Hematopoietic multipotent progenitor cell treated with erythropoietin and hydrocortisone succinate and interleukin-3 and kit ligand, for 6 days (in vitro differentiated cells): ENCODE measurements around the gene SMIM10L2A.
"Not testable (repeated sequence)": the region's sequence is repeated elsewhere in the genome, so short reads cannot be mapped to it uniquely, and the experiment has no call there.

Experiments used
- DNase-seq: peaks from one replicate; pipeline ENCODE4 v3.0.0-alpha.2; 2015

SMIM10L2A gene

DNA sequence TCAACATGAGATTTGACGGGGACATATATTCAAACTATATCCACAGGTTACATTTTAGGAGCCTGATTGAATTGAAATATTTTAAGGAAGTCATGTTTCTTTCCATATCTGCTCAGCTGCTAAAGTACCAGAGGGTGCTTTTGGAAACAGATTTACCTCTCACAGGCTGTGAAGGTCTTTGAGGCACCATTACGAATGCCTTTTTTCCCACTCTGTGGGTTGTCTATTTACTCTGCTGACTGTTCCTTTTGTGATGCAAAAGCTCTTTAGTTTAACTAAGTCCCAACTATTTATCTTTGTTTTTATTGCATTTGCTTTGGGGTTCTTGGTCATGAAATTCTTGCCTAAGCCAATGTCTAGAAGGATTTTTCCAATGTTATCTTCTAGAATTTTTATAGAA lies 40.0 kb downstream of the SMIM10L2A start:
- not testable (repeated sequence) for DNase-seq

DNA sequence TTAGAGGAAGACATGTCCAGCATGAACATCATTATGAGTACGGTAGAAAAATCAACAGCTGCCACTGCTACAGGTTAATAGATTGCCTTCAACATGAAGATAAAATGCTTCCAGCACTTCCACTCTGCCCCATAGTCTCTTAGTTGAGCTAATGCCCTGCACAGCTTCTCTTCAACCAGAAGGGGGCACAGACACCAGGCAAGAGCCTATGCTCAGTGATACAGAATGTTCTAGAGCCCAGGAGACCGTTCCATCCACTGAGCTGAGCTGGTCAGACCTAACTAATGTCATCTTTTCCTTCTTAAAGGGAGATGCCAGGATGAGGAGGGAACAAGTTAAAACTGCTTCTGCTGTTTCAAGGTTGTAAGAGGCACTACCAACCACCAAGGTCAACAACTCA lies 42.2 kb downstream of the SMIM10L2A start:
- peak; percentile 37 for DNase-seq

DNA sequence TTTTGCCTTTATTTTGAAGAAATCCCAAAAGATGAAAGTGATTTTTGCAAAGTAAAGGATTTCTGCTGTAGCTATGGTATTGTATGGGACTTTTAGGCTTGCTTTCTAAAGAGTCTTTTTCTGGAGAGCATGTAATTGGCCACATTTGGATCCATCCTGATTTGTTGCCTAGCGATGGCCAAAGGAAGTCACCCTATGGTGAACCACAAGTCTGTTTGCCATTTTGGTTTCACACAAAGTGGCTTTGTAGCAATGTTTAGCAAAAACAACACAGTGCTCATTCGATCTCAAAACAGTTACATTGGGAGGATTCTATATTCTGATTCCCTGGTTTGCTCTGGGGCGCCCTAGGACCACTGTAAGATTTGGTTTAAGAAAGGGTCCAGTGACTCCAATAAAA lies 54.6 kb downstream of the SMIM10L2A start:
- DNase-seq = no peak

DNA sequence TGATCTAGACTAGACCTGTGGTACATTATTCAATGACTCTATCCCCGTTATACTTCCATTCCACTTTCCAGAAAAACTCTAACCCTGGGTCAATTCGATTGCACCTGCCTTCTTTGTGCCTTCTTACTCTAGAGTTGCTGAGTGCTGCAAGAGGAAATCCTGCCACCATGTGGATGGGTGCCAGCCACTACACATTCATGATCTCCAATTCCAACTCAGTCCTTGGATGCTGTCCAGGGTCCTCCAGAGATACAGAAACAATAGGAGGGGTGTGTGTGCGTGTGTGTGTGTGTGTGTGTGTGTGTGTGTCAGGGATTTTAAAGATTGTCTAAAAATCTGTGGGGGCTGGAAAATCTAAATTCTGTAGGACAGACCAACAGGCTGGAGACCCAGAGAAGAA lies 55.8 kb downstream of the SMIM10L2A start:
- DNase-seq = peak; percentile 76
